GM23248 (cell line): Measurements from ENCODE around the gene ZNF148. TPM values are rescaled to one million over a fixed set of nuclear protein-coding genes. Genes with fewer than 3 reads are reported as not detected.

Experiments
- DNase-seq: peaks from one replicate; pipeline ENCODE4 v3.0.0-alpha.2; 2015
- H2AFZ ChIP-seq: fragments of 200-600 bp; sonication (generic); 2 replicates; pipeline ENCODE4 v1.6.1; 2016; ENCODE audit warnings: antibody characterized with exemption
- H3F3A ChIP-seq: fragments of 200-600 bp; sonication (generic); 2 replicates; pipeline ENCODE4 v1.6.1; 2016; ENCODE audit warnings: mild to moderate bottlenecking, antibody characterized with exemption, mixed run types; ENCODE audit not compliant: insufficient read depth
- H3K27ac ChIP-seq: fragments of 200-600 bp; sonication (generic); 2 replicates; pipeline ENCODE4 v1.5.1; 2016; ENCODE audit warnings: mild to moderate bottlenecking
- H3K27me3 ChIP-seq: fragments of 200-600 bp; sonication (generic); replicated peaks from 2 replicates; pipeline ENCODE4 v1.6.1; 2016; ENCODE audit warnings: mild to moderate bottlenecking; ENCODE audit not compliant: insufficient read depth
- H3K36me3 ChIP-seq: fragments of 200-600 bp; sonication (generic); 2 replicates; pipeline ENCODE4 v1.6.1; 2016; ENCODE audit warnings: low read depth, mild to moderate bottlenecking
- H3K4me1 ChIP-seq: fragments of 200-600 bp; sonication (generic); 2 replicates; pipeline ENCODE4 v1.6.1; 2016; ENCODE audit warnings: mild to moderate bottlenecking; ENCODE audit not compliant: insufficient read depth
- H3K4me2 ChIP-seq: fragments of 200-600 bp; sonication (generic); one replicate; pipeline ENCODE4 v1.6.1; 2016; ENCODE audit warnings: mild to moderate bottlenecking; ENCODE audit not compliant: unreplicated experiment
- H3K4me3 ChIP-seq: fragments of 200-600 bp; sonication (generic); 2 replicates; pipeline ENCODE4 v1.5.1; 2016; ENCODE audit warnings: mild to moderate bottlenecking
- H3K79me2 ChIP-seq: fragments of 200-600 bp; sonication (generic); 2 replicates; pipeline ENCODE4 v1.6.1; 2016; ENCODE audit warnings: mild to moderate bottlenecking; ENCODE audit not compliant: insufficient read depth
- H3K9ac ChIP-seq: fragments of 200-600 bp; sonication (generic); 2 replicates; pipeline ENCODE4 v1.6.1; 2016; ENCODE audit warnings: mild to moderate bottlenecking
- H3K9me2 ChIP-seq: fragments of 200-600 bp; sonication (generic); 2 replicates; pipeline ENCODE4 v1.6.1; 2016; ENCODE audit warnings: mixed run types, mild to moderate bottlenecking, moderate library complexity; ENCODE audit not compliant: insufficient read depth
- H3K9me3 ChIP-seq: fragments of 200-600 bp; sonication (generic); one replicate; pipeline ENCODE4 v1.6.1; 2017; ENCODE audit warnings: low read depth
- H4K20me1 ChIP-seq: fragments of 200-600 bp; sonication (generic); 2 replicates; pipeline ENCODE4 v1.6.0; 2016; ENCODE audit not compliant: insufficient read depth
- EZH2 ChIP-seq: fragments of 200-600 bp; sonication (generic); IDR thresholded peaks from 2 replicates; pipeline ENCODE4 v1.6.1; 2018; ENCODE audit warnings: antibody characterized with exemption, mild to moderate bottlenecking; ENCODE audit not compliant: insufficient read depth, poor library complexity, severe bottlenecking
- EZH2phosphoT487 ChIP-seq: fragments of 200-600 bp; sonication (generic); IDR thresholded peaks from 2 replicates; pipeline ENCODE4 v1.6.1; 2018; ENCODE audit warnings: antibody characterized with exemption, moderate library complexity, mild to moderate bottlenecking, low read depth; ENCODE audit not compliant: insufficient read depth
- WGBS, 2 experiments: methylation state at CpG; one replicate each; pipeline ENCODE4 v1.1.6; 2015 to 2017; ENCODE audit warnings: low lambda C conversion rate in 2 of 2, low coverage in 1 of 2; ENCODE audit errors: missing lambda C conversion rate in 2 of 2; 5-methylcytosine and 5-hydroxymethylcytosine counted together
- in situ Hi-C: fragments of 300-500 bp; cut with MboI; formaldehyde crosslinking; loops from 2 replicates; pipeline ENCODE4 v1.15.0; 2020
- polyA plus RNA-seq: library from polyadenylated mRNA; unstranded; fragments of >200 nt; fragmentation: Nextera tagmentation; extraction: Ambion mirVana; gene quantifications from 2 replicates; pipeline ENCODE4 v1.2.1, GENCODE V29; 2016
- total RNA-seq: library from RNA; depleted of rRNA; stranded (reverse); fragments of >200 nt; shearing (Covaris generic); gene quantifications from 2 replicates; pipeline ENCODE4 v1.2.3, GENCODE V29; 2014

ZNF148 gene
- total and polyA plus RNA-seq, 2 experiments from 2014 or later, result 33.1 to 50.3 TPM

GRCh38 chr3:125334675-125335560 lies 40.2 kb downstream of the ZNF148 start:
- H3K79me2 ChIP-seq, result peaks cover 100% of the 10 kb centered on the region
- peaks cover 18% of the 10 kb centered on the region for H3K4me1 ChIP-seq
- H3K9me3 ChIP-seq, result no peaks in the 10 kb centered on the region
- no peaks in the 10 kb centered on the region for H3K27me3 ChIP-seq
- H3K4me2 ChIP-seq, result no peak overlapping the region
- H3K9ac ChIP-seq, result no peak overlapping the region
- no peak overlapping the region for H2AFZ ChIP-seq
- H4K20me1 ChIP-seq, result peaks cover 26% of the 10 kb centered on the region
- H3F3A ChIP-seq, result peaks cover 20% of the 10 kb centered on the region; the same call in 1 of the 2 replicates
- in situ Hi-C loops, result no loop called here
- H3K9me2 ChIP-seq, result no peaks in the 10 kb centered on the region
- no peak overlapping the region for H3K27ac ChIP-seq
- no peak for DNase-seq
- 87 to 89% methylated on average over 5 of the region's 5 CpGs for WGBS, 2 experiments
- no peaks in the 10 kb centered on the region for H3K36me3 ChIP-seq
- TF ChIP-seq EZH2phosphoT487 (no peak), EZH2 (no peak)
- H3K4me3 ChIP-seq, result no peak overlapping the region

GRCh38 chr3:125332504-125332903 lies 42.6 kb downstream of the ZNF148 start:
- H3K4me3 ChIP-seq, result no peak overlapping the region
- H3K9me3 ChIP-seq, result no peaks in the 10 kb centered on the region
- WGBS, 2 experiments, result 50% methylated on average over 2 of the region's 2 CpGs
- in situ Hi-C loops, result no loop called here
- no peak overlapping the region for H3K9ac ChIP-seq
- no peak overlapping the region for H3K4me2 ChIP-seq
- H2AFZ ChIP-seq, result no peak overlapping the region
- TF ChIP-seq EZH2phosphoT487 (no peak), EZH2 (no peak)
- H3K79me2 ChIP-seq, result peaks cover 97% of the 10 kb centered on the region
- peaks cover 20% of the 10 kb centered on the region; the same call in 1 of the 2 replicates for H3F3A ChIP-seq
- H4K20me1 ChIP-seq, result peaks cover 25% of the 10 kb centered on the region
- no peaks in the 10 kb centered on the region for H3K27me3 ChIP-seq
- no peak for DNase-seq
- H3K4me1 ChIP-seq, result peaks cover 18% of the 10 kb centered on the region
- no peak overlapping the region for H3K27ac ChIP-seq
- peaks cover 5% of the 10 kb centered on the region; the same call in 1 of the 2 replicates for H3K36me3 ChIP-seq
- H3K9me2 ChIP-seq, result no peaks in the 10 kb centered on the region

DNA sequence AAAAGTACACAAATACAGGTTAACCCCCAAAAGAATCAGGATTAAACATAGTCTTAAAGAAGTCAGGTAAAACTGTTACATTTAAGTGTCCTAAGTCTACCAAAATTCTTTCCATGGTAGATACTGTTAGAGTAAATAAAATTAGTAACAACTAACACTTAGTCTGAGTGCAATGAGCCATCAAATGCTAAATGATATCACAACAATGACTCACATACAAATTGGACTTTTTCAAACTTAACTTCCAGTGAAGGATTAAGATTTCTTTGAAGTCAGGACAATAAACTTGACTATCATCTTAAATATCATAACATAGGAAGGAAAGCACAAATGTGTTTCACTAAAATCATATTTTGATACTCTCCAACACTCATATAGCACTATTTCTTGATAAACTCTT lies 43.9 kb downstream of the ZNF148 start:
- H3K79me2 ChIP-seq, result peaks cover 96% of the 10 kb centered on the region
- no peak overlapping the region for H3K4me2 ChIP-seq
- H3K9ac ChIP-seq, result no peak overlapping the region
- H3K4me1 ChIP-seq, result peaks cover 18% of the 10 kb centered on the region
- TF ChIP-seq EZH2phosphoT487 (no peak), EZH2 (no peak)
- in situ Hi-C loops, result no loop called here
- H3K36me3 ChIP-seq, result peaks cover 8% of the 10 kb centered on the region; the same call in 1 of the 2 replicates
- H4K20me1 ChIP-seq, result peaks cover 20% of the 10 kb centered on the region
- H3K9me3 ChIP-seq, result no peaks in the 10 kb centered on the region
- H3K27ac ChIP-seq, result no peak overlapping the region
- peak; percentile 28 for DNase-seq
- H3K27me3 ChIP-seq, result no peaks in the 10 kb centered on the region
- H3K9me2 ChIP-seq, result no peaks in the 10 kb centered on the region
- no peak overlapping the region for H3K4me3 ChIP-seq
- H3F3A ChIP-seq, result peaks cover 20% of the 10 kb centered on the region; the same call in 1 of the 2 replicates
- H2AFZ ChIP-seq, result no peak overlapping the region

DNA sequence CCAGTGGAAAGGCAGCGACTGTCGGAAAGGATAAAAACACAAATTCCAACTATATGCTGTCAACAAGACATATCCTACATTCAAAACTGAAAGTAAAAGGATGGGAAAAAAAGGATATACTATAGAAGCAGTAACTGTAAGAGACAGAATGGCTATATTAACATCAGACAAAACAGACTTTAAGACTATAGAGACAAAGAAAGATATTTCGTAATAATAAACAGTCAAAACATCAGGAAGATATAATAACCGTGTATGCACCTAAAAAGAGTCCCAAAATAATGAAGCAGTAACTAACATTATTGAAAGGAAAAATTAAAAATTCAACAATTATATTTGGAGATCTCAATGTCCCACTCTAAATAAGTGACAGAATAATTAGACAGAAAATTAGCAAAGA lies 48.2 kb downstream of the ZNF148 start:
- Histone ChIP-seq H3K27ac (no peak overlapping the region), H3K9ac (no peak overlapping the region), H4K20me1 (0 out of 2 replicates have a peak, but pooled peaks cover 3% of the 10 kb centered on the region), H3F3A (peaks cover 10% of the 10 kb centered on the region; the same call in 1 of the 2 replicates), H3K27me3 (no peaks in the 10 kb centered on the region), H3K4me2 (no peak overlapping the region), H2AFZ (no peak overlapping the region), H3K79me2 (peaks cover 96% of the 10 kb centered on the region), H3K9me3 (no peaks in the 10 kb centered on the region), H3K36me3 (peaks cover 15% of the 10 kb centered on the region), H3K4me1 (peaks cover 21% of the 10 kb centered on the region; the same call in 1 of the 2 replicates), H3K4me3 (no peak overlapping the region), H3K9me2 (no peaks in the 10 kb centered on the region)
- DNase-seq, result no peak
- no peak for TF ChIP-seq EZH2
- no peak for TF ChIP-seq EZH2phosphoT487
- in situ Hi-C loops, result no loop called here
- WGBS, 2 experiments, result 72% methylated on average over 4 of the region's 4 CpGs

DNA sequence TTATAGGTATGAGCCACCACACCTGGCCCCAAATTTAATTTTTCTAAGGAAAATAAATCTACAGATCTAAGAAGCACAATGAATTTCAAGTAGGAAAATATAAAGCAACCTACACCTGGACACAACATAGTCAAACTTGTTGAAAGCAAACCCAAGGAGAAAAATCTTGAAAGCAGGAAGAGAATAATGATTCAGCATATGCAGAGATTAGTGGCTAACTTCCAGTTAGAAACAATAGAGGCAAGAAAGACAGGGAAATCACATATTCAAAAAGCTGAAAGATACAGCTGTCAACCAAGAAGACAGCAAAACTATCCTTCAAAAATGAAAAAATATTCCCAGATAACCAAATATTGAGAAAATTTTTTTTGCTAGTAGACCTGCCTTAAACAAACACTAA lies 49.4 kb downstream of the ZNF148 start:
- peaks cover 14% of the 10 kb centered on the region; the same call in 1 of the 2 replicates for H3K4me1 ChIP-seq
- H4K20me1 ChIP-seq, result no peaks in the 10 kb centered on the region
- H3K27me3 ChIP-seq, result no peaks in the 10 kb centered on the region
- H3F3A ChIP-seq, result no peaks in the 10 kb centered on the region
- no peak overlapping the region for H3K4me3 ChIP-seq
- H3K9me2 ChIP-seq, result no peaks in the 10 kb centered on the region
- no peak overlapping the region for H3K4me2 ChIP-seq
- no peak overlapping the region for H3K9ac ChIP-seq
- peaks cover 92% of the 10 kb centered on the region for H3K79me2 ChIP-seq
- in situ Hi-C loops, result no loop called here
- no peak for DNase-seq
- no peak overlapping the region for H3K27ac ChIP-seq
- H3K9me3 ChIP-seq, result no peaks in the 10 kb centered on the region
- peaks cover 21% of the 10 kb centered on the region for H3K36me3 ChIP-seq
- no peak overlapping the region for H2AFZ ChIP-seq
- no peak for TF ChIP-seq EZH2phosphoT487
- no peak for TF ChIP-seq EZH2
